ENCODE data around the gene SLC7A1.

Gene SLC7A1

GRCh38 chr13:29561918-29562317 lies 33.6 kb downstream of the SLC7A1 start:
- DNase-seq (ENCODE audit: low read depth), result no peak

GRCh38 chr13:29556742-29557141 lies 38.7 kb downstream of the SLC7A1 start:
- no peak for DNase-seq (ENCODE audit: low read depth)

- DNase-seq (ENCODE audit: low read depth), result no peak
Observed at GRCh38 chr13:29551214-29551613, 44.3 kb downstream of the SLC7A1 start.

- DNase-seq (ENCODE audit: low read depth), result no peak
Observed at GRCh38 chr13:29550430-29550988, 45.0 kb downstream of the SLC7A1 start.

- DNase-seq (ENCODE audit: low read depth), result no peak
Observed at GRCh38 chr13:29548722-29549121, 46.8 kb downstream of the SLC7A1 start.

GRCh38 chr13:29547153-29547552 lies 48.3 kb downstream of the SLC7A1 start:
- DNase-seq (ENCODE audit: low read depth), result no peak

GRCh38 chr13:29546662-29547061 lies 48.8 kb downstream of the SLC7A1 start:
- DNase-seq (ENCODE audit: low read depth), result no peak

- no peak for DNase-seq (ENCODE audit: low read depth)
Observed at GRCh38 chr13:29545988-29546387, 49.5 kb downstream of the SLC7A1 start.

- no peak for DNase-seq (ENCODE audit: low read depth)
Observed at GRCh38 chr13:29543230-29544215, 52.0 kb downstream of the SLC7A1 start.

- no peak for DNase-seq (ENCODE audit: low read depth)
Observed at GRCh38 chr13:29542381-29542780, 53.1 kb downstream of the SLC7A1 start.

GRCh38 chr13:29541400-29541799 lies 54.1 kb downstream of the SLC7A1 start:
- no peak for DNase-seq (ENCODE audit: low read depth)

GRCh38 chr13:29540799-29541198 lies 54.7 kb downstream of the SLC7A1 start:
- DNase-seq (ENCODE audit: low read depth), result no peak

GRCh38 chr13:29540334-29540733 lies 55.2 kb downstream of the SLC7A1 start:
- DNase-seq (ENCODE audit: low read depth), result no peak

GRCh38 chr13:29539856-29540255 lies 55.6 kb downstream of the SLC7A1 start:
- DNase-seq (ENCODE audit: low read depth), result no peak

GRCh38 chr13:29538652-29539040 lies 56.8 kb downstream of the SLC7A1 start:
- DNase-seq (ENCODE audit: low read depth), result no peak

GRCh38 chr13:29537736-29538651 lies 57.5 kb downstream of the SLC7A1 start:
- DNase-seq (ENCODE audit: low read depth), result no peak

GRCh38 chr13:29536853-29537252 lies 58.6 kb downstream of the SLC7A1 start:
- no peak for DNase-seq (ENCODE audit: low read depth)

- no peak for DNase-seq (ENCODE audit: low read depth)
Observed at GRCh38 chr13:29535663-29536655, 59.5 kb downstream of the SLC7A1 start.

GRCh38 chr13:29534083-29534482 lies 61.4 kb downstream of the SLC7A1 start:
- DNase-seq (ENCODE audit: low read depth), result no peak

GRCh38 chr13:29532821-29533220 lies 62.7 kb downstream of the SLC7A1 start:
- DNase-seq (ENCODE audit: low read depth), result no peak

GRCh38 chr13:29532116-29532515 lies 63.4 kb downstream of the SLC7A1 start:
- no peak for DNase-seq (ENCODE audit: low read depth)
